C4-2B (cell line): ENCODE results near the gene UNKL.

Source experiments
- H3K27ac ChIP-seq: fragments of 450-650 bp; 2 replicates; pipeline ENCODE4 v1.5.1; 2017
- CTCF ChIP-seq: fragments of 450-650 bp; conservative IDR thresholded peaks from 2 replicates; pipeline ENCODE4 v1.5.1; 2017; ENCODE audit warnings: mild to moderate bottlenecking
- ZFX ChIP-seq: fragments of 450-650 bp; IDR thresholded peaks from 2 replicates; pipeline ENCODE4 v1.6.1; 2017

Gene UNKL

GRCh38 chr16:1439058-1439698, 24.7 kb upstream of the UNKL start:
- TF ChIP-seq ZFX, result no peak
- TF ChIP-seq CTCF, result no peak

GRCh38 chr16:1438229-1439057, 23.9 kb upstream of the UNKL start:
- H3K27ac ChIP-seq, result no peak overlapping the region
- TF ChIP-seq CTCF (no peak), ZFX (no peak)

More at GRCh38 chr16:1439058-1439698, 24.7 kb upstream of the UNKL start:
- H3K27ac ChIP-seq, result no peak overlapping the region

- no peak overlapping the region for H3K27ac ChIP-seq
- no peak for TF ChIP-seq CTCF
- no peak for TF ChIP-seq ZFX
Observed at GRCh38 chr16:1437606-1438005, 23.1 kb upstream of the UNKL start.

GRCh38 chr16:1436731-1437355, 22.3 kb upstream of the UNKL start:
- TF ChIP-seq ZFX, result no peak
- no peak for TF ChIP-seq CTCF
- no peak overlapping the region for H3K27ac ChIP-seq

GRCh38 chr16:1435921-1436697, 21.6 kb upstream of the UNKL start:
- no peak overlapping the region for H3K27ac ChIP-seq
- no peak for TF ChIP-seq CTCF
- no peak for TF ChIP-seq ZFX

- no peak overlapping the region for H3K27ac ChIP-seq
- no peak for TF ChIP-seq ZFX
- no peak for TF ChIP-seq CTCF
Observed at GRCh38 chr16:1434644-1435592, 20.4 kb upstream of the UNKL start.
